Measurements from ENCODE around the gene RELL1. TPM values are rescaled to one million over a fixed set of nuclear protein-coding genes. Genes with fewer than 3 reads are reported as not detected.
"Not testable (repeated sequence)": the region's sequence is repeated elsewhere in the genome, so short reads cannot be mapped to it uniquely, and the experiment has no call there.

The RELL1 gene
- total RNA-seq, 2 donors from 2014 or later: 12.5 to 15.0 TPM

- intact Hi-C loops (cut with DNase I): no loop called here
- Histone ChIP-seq H3K36me3 (replicated peaks in 1 of 2; ENCODE audit: insufficient read depth in 1 of 2, low read depth in 2 of 2) (no peaks in the 10 kb centered on the region), H3K27ac (no peak overlapping the region), H3K4me3 (no peak overlapping the region), H3K27me3 (no peaks in the 10 kb centered on the region), H3K9me3 (no peaks in the 10 kb centered on the region), H3K4me1 (peaks cover 23% of the 10 kb centered on the region)
- no peak for TF ChIP-seq POLR2A (IDR thresholded peaks at IDR 0.05)
- TF ChIP-seq, protein P1, sequence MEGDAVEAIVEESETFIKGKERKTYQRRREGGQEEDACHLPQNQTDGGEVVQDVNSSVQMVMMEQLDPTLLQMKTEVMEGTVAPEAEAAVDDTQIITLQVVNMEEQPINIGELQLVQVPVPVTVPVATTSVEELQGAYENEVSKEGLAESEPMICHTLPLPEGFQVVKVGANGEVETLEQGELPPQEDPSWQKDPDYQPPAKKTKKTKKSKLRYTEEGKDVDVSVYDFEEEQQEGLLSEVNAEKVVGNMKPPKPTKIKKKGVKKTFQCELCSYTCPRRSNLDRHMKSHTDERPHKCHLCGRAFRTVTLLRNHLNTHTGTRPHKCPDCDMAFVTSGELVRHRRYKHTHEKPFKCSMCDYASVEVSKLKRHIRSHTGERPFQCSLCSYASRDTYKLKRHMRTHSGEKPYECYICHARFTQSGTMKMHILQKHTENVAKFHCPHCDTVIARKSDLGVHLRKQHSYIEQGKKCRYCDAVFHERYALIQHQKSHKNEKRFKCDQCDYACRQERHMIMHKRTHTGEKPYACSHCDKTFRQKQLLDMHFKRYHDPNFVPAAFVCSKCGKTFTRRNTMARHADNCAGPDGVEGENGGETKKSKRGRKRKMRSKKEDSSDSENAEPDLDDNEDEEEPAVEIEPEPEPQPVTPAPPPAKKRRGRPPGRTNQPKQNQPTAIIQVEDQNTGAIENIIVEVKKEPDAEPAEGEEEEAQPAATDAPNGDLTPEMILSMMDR (IDR thresholded peaks at IDR 0.05): no peak
- WGBS, 2 donors: 79 to 88% methylated on average over 4 of the region's 4 CpGs
- DNase-seq: no peak
- ATAC-seq: no peak
Measured at GRCh38 chr4:37673538-37674192, 12.5 kb downstream of the RELL1 start.

DNA sequence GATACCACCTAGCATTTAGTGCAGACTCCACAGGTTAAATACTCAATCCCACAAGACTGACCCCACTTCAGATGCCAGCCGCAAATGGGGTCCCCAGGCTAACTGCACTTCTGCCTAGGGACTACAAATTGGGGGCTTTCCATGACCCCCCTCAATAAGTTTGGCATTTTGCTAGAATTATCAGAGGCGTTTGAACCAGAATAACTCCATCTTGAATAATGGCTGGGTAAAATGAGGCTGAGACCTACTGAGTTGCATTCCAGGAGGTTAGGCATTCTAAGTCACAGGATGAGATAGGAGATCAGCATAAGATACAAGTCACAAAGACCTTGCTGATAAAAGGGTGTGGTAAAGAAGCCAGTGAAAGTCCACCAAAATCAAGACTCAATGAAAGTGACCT, 15.1 kb downstream of the RELL1 start:
- Histone ChIP-seq H3K27ac (no peak overlapping the region), H3K36me3 (replicated peaks in 1 of 2; ENCODE audit: insufficient read depth in 1 of 2, low read depth in 2 of 2) (no peaks in the 10 kb centered on the region), H3K27me3 (no peaks in the 10 kb centered on the region), H3K4me1 (peaks cover 28% of the 10 kb centered on the region), H3K9me3 (no peaks in the 10 kb centered on the region), H3K4me3 (no peak overlapping the region)
- WGBS, 2 donors: 44 to 50% methylated on average over 2 of the region's 2 CpGs
- TF ChIP-seq, protein P1 (IDR thresholded peaks at IDR 0.05): no peak
- TF ChIP-seq POLR2A (IDR thresholded peaks at IDR 0.05): no peak
- intact Hi-C loops (cut with DNase I): no loop called here
- no peak for ATAC-seq
- DNase-seq: no peak

GRCh38 chr4:37670249-37670648, 15.9 kb downstream of the RELL1 start:
- no peak overlapping the region for H3K27ac ChIP-seq
- DNase-seq: no peak
- no peak overlapping the region for H3K4me3 ChIP-seq
- H3K27me3 ChIP-seq: no peaks in the 10 kb centered on the region
- intact Hi-C loops (cut with DNase I): no loop called here
- no peaks in the 10 kb centered on the region for H3K9me3 ChIP-seq
- no peak for TF ChIP-seq POLR2A (IDR thresholded peaks at IDR 0.05)
- TF ChIP-seq, protein P1 (IDR thresholded peaks at IDR 0.05): no peak
- no peak for ATAC-seq
- 97% methylated on average over 1 of the region's 1 CpG for WGBS, 2 donors
- no peaks in the 10 kb centered on the region for H3K36me3 ChIP-seq (replicated peaks in 1 of 2; ENCODE audit: insufficient read depth in 1 of 2, low read depth in 2 of 2)
- peaks cover 26% of the 10 kb centered on the region for H3K4me1 ChIP-seq

DNA sequence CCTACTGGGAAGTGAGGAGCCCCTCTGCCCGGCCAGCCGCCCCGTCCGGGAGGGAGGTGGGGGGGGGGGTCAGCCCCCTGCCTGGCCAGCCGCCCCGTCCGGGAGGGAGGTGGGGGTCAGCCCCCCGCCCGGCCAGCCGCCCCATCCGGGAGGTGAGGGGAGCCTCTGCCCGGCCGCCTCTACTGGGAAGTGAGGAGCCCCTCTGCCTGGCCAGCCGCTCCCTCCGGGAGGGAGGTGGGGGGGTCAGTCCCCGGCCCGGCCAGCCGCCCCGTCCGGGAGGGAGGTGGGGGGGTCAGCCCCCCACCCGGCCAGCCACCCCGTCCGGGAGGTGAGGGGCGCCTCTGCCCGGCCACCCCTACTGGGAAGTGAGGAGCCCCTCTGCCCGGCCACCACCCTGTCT, 17.1 kb downstream of the RELL1 start:
- H3K27me3 ChIP-seq; ATAC-seq; H3K27ac ChIP-seq; H3K4me3 ChIP-seq; H3K36me3 ChIP-seq (replicated peaks in 1 of 2; ENCODE audit: insufficient read depth in 1 of 2, low read depth in 2 of 2); intact Hi-C loops (cut with DNase I); H3K9me3 ChIP-seq; DNase-seq: not testable (repeated sequence)
- H3K4me1 ChIP-seq: peaks cover 18% of the 10 kb centered on the region
- WGBS, 2 donors: 80 to 94% methylated on average over 1 to 2 of the region's 26 CpGs

- H3K27me3 ChIP-seq: no peaks in the 10 kb centered on the region
- DNase-seq (no peak), ATAC-seq (no peak)
- H3K4me1 ChIP-seq: peaks cover 33% of the 10 kb centered on the region
- peak overlapping the region in 1 of 4 donors; percentile 40 for H3K27ac ChIP-seq
- H3K4me3 ChIP-seq: no peak overlapping the region
- intact Hi-C loops (cut with DNase I): no loop called here
- H3K9me3 ChIP-seq: no peaks in the 10 kb centered on the region
- H3K36me3 ChIP-seq (replicated peaks in 1 of 2; ENCODE audit: insufficient read depth in 1 of 2, low read depth in 2 of 2): no peaks in the 10 kb centered on the region
- TF ChIP-seq, protein P1 (IDR thresholded peaks at IDR 0.05): no peak
- TF ChIP-seq POLR2A (IDR thresholded peaks at IDR 0.05): no peak
- WGBS, 2 donors: 65 to 74% methylated on average over 2 of the region's 2 CpGs
Measured at GRCh38 chr4:37667197-37668100, 18.7 kb downstream of the RELL1 start.

All from body of pancreas (tissue), 4 donors.